Kidney epithelial cell (primary cell): ENCODE data around the gene PBRM1. TPM values are rescaled to one million over a fixed set of nuclear protein-coding genes. Genes with fewer than 3 reads are reported as not detected.

Source experiments
- DNase-seq: peaks from one replicate; pipeline ENCODE4 v3.0.0-alpha.2; 2010; ENCODE audit warnings: low read depth
- H3K27me3 ChIP-seq: 2 replicates; pipeline ENCODE4 v1.6.0; 2011; ENCODE audit warnings: low read length; ENCODE audit not compliant: control insufficient read depth, insufficient read depth
- H3K36me3 ChIP-seq: 2 replicates; pipeline ENCODE4 v1.5.1; 2011; ENCODE audit warnings: low read length; ENCODE audit not compliant: control insufficient read depth, insufficient read depth
- H3K4me3 ChIP-seq: 2 replicates; pipeline ENCODE4 v1.5.1; 2011; ENCODE audit warnings: low read depth, mild to moderate bottlenecking, control low read depth, low read length
- total RNA-seq: library from RNA; depleted of rRNA; stranded (reverse); fragments of >200 nt; gene quantifications from 2 replicates; pipeline ENCODE4 v1.2.3, GENCODE V29; 2015
- TF ChIP-seq, protein P1 (sequence below): IDR thresholded peaks from 2 replicates; pipeline ENCODE4 v1.5.1; 2011; ENCODE audit warnings: mild to moderate bottlenecking, moderate library complexity, low read length, control low read depth, inconsistent platforms; ENCODE audit not compliant: insufficient read depth, poor library complexity, severe bottlenecking

The PBRM1 gene
- total RNA-seq, 1 donor from 2014 or later, result 89.5 TPM

DNA sequence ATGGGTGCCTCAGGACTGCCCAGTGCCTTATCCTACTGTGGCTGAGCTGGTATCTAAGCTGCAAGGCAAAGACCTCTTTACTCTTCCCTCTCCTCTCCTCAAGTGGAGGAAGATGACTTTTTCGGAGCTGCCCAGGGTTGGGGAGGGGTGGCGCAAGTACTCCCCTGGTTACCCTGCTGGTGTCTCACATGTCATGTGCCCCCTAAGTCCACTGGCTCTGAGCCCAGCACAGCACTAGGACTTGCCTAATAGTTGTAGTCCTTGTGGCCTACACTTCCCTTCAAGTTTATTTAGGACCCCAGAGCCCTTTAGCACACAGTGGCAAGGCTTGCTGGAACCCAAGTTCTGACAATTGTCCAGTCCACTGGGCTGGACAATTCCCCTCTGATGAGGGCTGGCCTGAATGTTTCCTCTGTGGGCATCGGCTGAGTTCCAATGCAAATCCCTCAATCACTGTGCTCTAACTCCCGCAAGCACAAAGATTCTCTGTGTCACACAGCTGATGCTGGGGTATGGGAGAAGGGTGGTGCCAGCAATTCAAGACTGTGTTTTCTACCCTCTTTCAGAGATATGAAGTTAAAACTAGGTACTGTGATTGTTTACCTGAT lies 89.0 kb downstream of the PBRM1 start:
- H3K36me3 ChIP-seq, result no peaks in the 10 kb centered on the region

DNA sequence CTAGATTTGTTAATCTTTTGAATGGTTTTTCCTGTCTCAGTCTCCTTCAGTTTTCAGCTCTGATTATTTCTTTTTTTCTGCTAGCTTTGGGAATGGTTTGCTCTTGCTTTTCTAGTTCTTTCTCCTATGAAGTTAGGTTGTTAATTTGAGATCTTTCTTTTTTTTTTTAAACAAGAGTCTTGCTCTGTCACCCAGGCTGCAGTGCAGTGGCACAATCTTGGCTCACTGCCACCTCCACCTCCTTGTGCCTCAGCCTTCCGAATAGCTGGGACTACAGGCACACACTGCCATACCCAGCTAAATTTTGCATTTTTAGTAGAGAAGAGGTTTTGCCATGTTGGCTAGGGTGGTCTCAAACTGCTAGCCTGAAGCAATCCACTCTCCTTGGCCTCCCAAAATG lies 92.6 kb downstream of the PBRM1 start:
- no peak overlapping the region for H3K4me3 ChIP-seq
- TF ChIP-seq, protein P1, sequence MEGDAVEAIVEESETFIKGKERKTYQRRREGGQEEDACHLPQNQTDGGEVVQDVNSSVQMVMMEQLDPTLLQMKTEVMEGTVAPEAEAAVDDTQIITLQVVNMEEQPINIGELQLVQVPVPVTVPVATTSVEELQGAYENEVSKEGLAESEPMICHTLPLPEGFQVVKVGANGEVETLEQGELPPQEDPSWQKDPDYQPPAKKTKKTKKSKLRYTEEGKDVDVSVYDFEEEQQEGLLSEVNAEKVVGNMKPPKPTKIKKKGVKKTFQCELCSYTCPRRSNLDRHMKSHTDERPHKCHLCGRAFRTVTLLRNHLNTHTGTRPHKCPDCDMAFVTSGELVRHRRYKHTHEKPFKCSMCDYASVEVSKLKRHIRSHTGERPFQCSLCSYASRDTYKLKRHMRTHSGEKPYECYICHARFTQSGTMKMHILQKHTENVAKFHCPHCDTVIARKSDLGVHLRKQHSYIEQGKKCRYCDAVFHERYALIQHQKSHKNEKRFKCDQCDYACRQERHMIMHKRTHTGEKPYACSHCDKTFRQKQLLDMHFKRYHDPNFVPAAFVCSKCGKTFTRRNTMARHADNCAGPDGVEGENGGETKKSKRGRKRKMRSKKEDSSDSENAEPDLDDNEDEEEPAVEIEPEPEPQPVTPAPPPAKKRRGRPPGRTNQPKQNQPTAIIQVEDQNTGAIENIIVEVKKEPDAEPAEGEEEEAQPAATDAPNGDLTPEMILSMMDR, result no peak
- no peaks in the 10 kb centered on the region for H3K27me3 ChIP-seq
- no peak for DNase-seq
- H3K36me3 ChIP-seq, result no peaks in the 10 kb centered on the region

More for the DNA sequence above, 89.0 kb downstream of the PBRM1 start:
- TF ChIP-seq, protein P1, result no peak
- Histone ChIP-seq H3K27me3 (no peaks in the 10 kb centered on the region), H3K4me3 (no peak overlapping the region)
- no peak for DNase-seq

DNA sequence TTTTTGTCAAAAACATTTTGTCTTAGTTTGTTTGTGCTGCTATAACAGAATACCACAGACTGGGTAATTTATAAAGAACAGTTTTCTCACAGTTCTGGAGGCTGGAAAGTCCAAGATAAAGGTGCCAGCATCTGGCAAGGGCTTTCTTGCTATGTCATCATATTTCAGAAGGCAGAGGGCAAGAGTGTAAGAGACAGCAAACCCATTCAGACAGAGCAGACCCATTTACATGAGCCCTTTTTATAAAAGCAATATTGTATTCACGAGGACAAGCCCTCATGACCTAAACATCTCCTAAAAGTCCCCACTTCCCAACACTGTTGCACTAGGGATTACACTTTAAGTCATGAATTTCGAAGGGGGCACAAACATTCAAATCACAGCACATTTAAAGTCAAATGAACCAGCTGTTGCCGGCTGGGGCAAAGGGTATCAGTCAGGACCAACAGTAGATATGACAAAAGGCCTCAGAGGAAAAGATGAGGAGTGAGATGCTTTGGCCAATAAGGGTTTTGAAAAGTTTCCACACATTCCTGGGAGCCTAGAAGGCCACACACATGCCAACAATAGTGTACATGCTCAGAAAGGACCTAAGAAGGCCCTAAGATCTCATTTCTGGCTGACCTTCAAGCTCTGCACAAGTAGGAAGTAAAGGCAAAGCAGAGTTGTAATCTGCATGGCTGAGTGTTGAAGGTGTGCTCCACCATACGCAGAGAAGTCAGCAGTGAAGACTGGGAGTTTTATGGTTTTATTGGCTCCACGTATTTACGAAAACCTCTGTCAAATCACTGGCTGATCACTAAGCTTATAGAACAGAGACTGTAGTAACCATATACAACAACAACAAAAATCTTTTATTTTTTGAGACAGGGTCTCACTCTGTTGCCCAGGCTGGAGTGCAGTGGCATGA lies 111.4 kb downstream of the PBRM1 start:
- Histone ChIP-seq H3K4me3 (no peak overlapping the region), H3K36me3 (no peaks in the 10 kb centered on the region), H3K27me3 (no peaks in the 10 kb centered on the region)
- no peak for DNase-seq
- TF ChIP-seq, protein P1, result no peak

DNA sequence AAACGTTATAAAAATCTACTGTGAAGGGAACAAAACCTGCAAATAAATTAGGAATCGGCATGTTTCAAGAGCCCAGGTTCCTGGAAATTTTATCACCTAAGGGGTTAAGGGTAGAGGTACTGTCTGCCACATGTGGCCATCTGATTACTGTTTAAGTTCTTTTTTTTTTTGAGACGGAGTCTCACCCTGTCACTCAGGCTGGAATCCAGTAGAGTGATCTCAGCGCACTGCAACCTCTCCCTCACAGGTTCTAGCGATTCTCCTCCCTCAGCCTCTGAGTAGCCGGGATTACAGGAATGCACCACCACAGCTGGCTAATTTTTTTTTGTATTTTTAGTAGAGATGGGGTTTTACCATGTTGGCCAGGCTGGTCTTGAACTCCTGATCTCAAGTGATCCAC lies 113.5 kb downstream of the PBRM1 start:
- no peak for DNase-seq
- Histone ChIP-seq H3K4me3 (no peak overlapping the region), H3K27me3 (no peaks in the 10 kb centered on the region), H3K36me3 (no peaks in the 10 kb centered on the region)
- TF ChIP-seq, protein P1, result no peak

DNA sequence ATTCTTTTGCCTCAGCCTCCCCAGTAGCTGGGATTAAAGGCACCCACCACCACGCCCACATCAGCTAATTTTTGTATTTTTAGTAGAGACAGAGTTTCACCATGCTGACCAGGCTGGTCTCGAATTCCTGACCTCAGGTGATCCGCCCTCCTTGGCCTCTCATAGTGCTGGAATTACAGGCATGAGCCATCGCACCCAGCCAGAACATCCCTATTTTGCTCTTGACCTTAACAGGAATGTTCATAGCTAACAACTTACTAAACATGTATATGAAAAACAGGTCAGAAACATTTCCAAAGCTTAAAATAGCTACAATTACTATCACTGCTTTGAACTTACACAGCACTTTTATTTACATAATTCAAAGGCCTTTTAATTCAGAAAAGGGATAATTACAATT lies 115.6 kb downstream of the PBRM1 start:
- no peaks in the 10 kb centered on the region for H3K36me3 ChIP-seq

More for the DNA sequence above, 115.6 kb downstream of the PBRM1 start:
- TF ChIP-seq, protein P1, result no peak
- no peaks in the 10 kb centered on the region for H3K27me3 ChIP-seq
- DNase-seq, result no peak
- no peak overlapping the region for H3K4me3 ChIP-seq
